22Rv1 (cell line): Measurements from ENCODE around the gene STARD6.

ENCODE experiments used
- H3K27ac ChIP-seq: fragments of 450-650 bp; 2 replicates; pipeline ENCODE4 v1.5.1; 2017
- CTCF ChIP-seq: fragments of 450-650 bp; IDR thresholded peaks from 2 replicates; pipeline ENCODE4 v1.5.1; 2017; ENCODE audit warnings: mild to moderate bottlenecking
- ZFX ChIP-seq: fragments of 450-650 bp; IDR thresholded peaks from 2 replicates; pipeline ENCODE4 v1.6.1; 2017; ENCODE audit warnings: antibody characterized with exemption, borderline replicate concordance

The STARD6 gene

GRCh38 chr18:54338230-54338629, 19.4 kb downstream of the STARD6 start:
- TF ChIP-seq ZFX = no peak
- no peak for TF ChIP-seq CTCF
- H3K27ac ChIP-seq = no peak overlapping the region

GRCh38 chr18:54335638-54336173, 22.0 kb downstream of the STARD6 start:
- H3K27ac ChIP-seq = no peak overlapping the region
- TF ChIP-seq ZFX (no peak), CTCF (no peak)

- TF ChIP-seq CTCF (peak; percentile 28), ZFX (no peak)
These were observed 26.7 kb downstream of the STARD6 start for GRCh38 chr18:54330768-54331548.

GRCh38 chr18:54329787-54330186, 27.9 kb downstream of the STARD6 start:
- no peak overlapping the region for H3K27ac ChIP-seq
- TF ChIP-seq ZFX = no peak
- TF ChIP-seq CTCF = no peak

More at GRCh38 chr18:54330768-54331548, 26.7 kb downstream of the STARD6 start:
- H3K27ac ChIP-seq = no peak overlapping the region

- no peak for TF ChIP-seq CTCF
- TF ChIP-seq ZFX = no peak
- no peak overlapping the region for H3K27ac ChIP-seq
These were observed 29.8 kb downstream of the STARD6 start for GRCh38 chr18:54327818-54328217.

- no peak for TF ChIP-seq CTCF
- no peak for TF ChIP-seq ZFX
- H3K27ac ChIP-seq = no peak overlapping the region
These were observed 33.7 kb downstream of the STARD6 start for GRCh38 chr18:54323970-54324369.

GRCh38 chr18:54323561-54323960, 34.1 kb downstream of the STARD6 start:
- TF ChIP-seq CTCF (no peak), ZFX (no peak)
- no peak overlapping the region for H3K27ac ChIP-seq
